GM19238 (cell line): Measurements from ENCODE around the gene SYT8.
"Not testable (repeated sequence)": the region's sequence is repeated elsewhere in the genome, so short reads cannot be mapped to it uniquely, and the experiment has no call there.

ENCODE experiments used
- DNase-seq: peaks from one replicate; pipeline ENCODE4 v3.0.0; 2011; ENCODE audit warnings: low spot score; ENCODE audit not compliant: insufficient read length

Gene SYT8

GRCh38 chr11:1872267-1872985 lies 37.6 kb downstream of the SYT8 start:
- no peak for DNase-seq

GRCh38 chr11:1873048-1873812 lies 38.4 kb downstream of the SYT8 start:
- DNase-seq, result no peak

DNA sequence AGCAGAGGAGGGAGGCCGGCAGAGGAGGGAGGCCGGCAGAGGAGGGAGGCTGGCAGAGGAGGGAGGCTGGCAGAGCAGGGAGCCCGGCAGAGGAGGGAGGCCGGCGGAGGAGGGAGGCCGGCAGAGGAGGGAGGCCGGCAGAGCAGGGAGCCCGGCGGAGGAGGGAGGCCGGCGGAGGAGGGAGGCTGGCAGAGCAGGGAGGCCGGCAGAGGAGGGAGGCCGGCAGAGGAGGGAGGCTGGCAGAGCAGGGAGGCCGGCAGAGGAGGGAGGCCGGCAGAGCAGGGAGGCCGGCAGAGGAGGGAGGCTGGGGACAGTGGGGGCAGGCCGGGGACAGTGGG lies 39.0 kb downstream of the SYT8 start:
- not testable (repeated sequence) for DNase-seq

- DNase-seq, result not testable (repeated sequence)
These were observed 39.8 kb downstream of the SYT8 start for GRCh38 chr11:1874441-1875092.

GRCh38 chr11:1875093-1875850 lies 40.5 kb downstream of the SYT8 start:
- no peak for DNase-seq

GRCh38 chr11:1875851-1876301 lies 41.1 kb downstream of the SYT8 start:
- DNase-seq, result not testable (repeated sequence)

DNA sequence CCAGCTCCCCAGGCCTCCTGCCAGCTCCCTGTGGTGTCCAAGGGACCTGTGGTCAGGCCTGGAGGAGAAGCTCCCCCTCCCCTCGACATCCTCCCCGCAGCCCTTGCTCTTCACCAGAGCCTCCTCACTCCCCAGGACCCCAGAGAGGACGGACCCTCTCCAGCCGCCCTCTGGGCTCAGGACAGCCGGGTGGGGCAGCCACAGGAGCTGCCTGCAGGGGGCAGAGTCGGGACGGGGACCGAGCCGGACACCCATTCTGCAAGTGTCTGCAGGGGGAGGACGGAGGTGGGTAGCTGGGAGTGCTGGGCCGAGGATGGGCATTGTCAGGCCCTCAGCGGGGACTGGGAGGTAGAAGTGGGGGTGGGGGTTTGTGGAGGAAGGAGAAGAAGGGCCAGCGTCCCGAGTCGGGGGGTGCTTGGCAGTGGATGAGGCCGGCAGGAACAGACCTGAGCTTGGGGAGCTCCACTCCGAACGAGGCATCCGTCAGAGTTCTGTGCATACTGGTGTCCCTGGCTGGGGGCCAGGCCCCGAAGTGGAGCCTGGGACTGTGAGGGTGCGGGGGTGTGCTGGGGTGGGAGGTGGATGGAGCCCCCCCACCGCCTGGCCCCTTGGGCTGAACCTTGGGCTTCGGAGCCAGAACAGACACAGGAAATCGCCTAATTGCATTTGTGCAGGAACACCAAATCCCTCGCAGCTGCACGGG lies 41.7 kb downstream of the SYT8 start:
- DNase-seq, result no peak

DNA sequence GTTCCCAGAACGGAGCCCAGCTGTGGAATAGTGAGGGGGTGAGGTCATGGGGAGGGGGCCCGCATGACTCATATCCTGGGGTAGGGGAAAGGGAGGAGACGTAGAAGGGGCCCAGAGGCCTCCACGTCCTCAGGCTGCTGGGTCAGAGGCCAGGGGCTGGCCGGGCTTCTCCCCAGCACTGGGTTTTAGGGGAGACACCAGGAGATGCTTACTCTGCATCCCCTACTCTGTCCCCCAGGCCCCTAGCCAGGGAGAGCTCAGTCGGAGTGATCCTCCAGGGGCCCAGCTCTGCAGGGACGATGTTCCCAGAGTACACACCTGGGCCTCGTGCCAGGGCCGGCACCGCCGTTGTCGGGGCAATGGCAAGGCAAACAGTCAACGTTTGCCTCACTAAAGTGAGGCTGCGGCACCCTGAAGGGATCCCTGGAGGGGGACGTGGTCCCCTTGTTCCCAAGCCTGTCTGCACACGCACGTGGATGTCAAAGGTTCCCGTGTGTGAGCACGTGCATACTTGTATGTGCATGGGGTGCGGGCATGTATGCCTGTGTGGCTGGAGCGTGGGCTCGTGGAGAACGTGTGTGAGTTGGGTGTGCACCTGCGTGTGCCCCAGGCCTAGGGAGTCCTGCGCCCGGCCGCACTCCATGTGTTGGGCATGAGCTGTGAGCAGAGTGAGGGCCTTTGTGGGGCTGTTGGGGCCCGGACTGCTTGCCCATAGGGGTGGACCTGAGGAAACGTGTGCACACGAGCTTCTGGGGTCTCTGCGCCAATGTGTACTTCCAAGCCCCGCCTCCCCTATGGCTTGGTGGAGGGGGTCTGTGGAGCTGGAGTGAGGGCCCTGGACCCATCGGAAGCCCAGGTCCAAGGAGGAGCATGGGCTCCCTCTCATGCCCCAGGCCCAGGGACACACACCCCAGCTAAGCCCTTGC lies 42.7 kb downstream of the SYT8 start:
- no peak for DNase-seq

- DNase-seq, result no peak
These were observed 43.6 kb downstream of the SYT8 start for GRCh38 chr11:1878137-1879031.

DNA sequence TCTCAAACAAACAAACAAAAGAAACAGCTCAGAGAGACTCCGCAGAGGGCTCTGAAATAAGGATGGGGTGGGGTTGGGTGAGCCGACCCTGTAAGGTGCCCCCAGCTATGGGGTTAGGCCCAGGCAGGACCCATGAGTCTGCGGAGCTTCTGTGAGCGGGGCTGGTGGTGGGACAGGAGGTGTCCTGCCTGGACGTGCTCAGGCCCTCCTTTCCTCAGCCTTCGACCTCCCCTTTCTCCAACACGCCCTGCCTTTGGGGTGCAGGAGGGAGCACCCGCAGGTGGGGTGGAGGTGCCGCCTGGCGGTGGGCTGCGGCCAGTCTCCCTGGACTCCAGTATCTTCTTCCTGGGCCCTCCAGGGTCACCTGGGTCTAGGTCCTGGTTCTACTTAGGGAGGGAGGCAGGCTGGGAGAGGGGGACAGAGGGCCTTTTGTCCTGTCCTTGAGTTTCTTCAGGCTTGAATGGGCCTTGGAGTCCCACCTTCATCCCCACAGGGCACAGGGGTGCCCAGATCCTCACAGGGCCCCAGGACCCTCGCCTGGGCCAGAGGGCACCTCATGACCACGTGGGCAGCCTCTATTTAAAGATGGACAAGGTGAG lies 44.7 kb downstream of the SYT8 start:
- no peak for DNase-seq

- no peak for DNase-seq
These were observed 45.3 kb downstream of the SYT8 start for GRCh38 chr11:1879941-1880720.

DNA sequence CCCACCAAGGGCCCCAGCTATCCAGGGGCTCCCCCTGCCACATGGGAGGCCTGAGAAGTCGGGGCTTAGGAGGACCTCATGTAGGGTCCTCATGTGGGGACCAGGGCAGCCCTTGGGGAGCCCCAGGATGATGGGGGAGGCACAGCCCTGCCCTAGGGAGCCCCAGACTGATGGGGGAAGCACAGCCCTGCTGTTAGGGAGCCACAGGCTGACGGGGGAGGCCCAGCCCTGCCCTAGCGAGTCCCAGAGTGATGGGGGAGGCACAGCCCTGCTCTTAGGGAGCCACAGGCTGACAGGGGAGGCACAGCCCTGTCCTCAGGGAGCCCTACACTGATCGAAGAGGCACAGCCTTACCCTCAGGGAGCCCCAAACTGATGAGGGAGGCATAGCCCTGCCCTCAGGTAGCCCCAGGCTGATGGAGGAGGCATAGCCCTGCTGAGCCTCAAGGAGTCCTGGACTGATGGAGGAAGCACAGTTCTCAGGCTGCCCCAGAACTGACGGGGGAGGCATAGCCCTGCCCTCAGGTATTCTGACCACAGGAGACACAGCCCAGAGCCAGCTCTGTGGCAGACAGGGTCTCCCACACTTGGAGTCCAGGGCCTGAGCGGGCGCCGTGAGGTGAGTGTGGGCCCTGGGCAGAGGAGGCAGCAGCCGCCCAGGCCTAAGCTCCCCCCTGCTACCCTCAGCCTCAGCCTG lies 46.1 kb downstream of the SYT8 start:
- DNase-seq, result peak; percentile 10

GRCh38 chr11:1881442-1882264 lies 46.9 kb downstream of the SYT8 start:
- DNase-seq, result peak; percentile 44

- peak; percentile 95 for DNase-seq
These were observed 47.8 kb downstream of the SYT8 start for GRCh38 chr11:1882265-1883238.
